PC-3 (cell line): Measurements from ENCODE around the gene NCOA7. TPM values are rescaled to one million over a fixed set of nuclear protein-coding genes. Genes with fewer than 3 reads are reported as not detected.
"Not testable (repeated sequence)": the region's sequence is repeated elsewhere in the genome, so short reads cannot be mapped to it uniquely, and the experiment has no call there.

Experiments used
- ATAC-seq: fragments of 200-7000 bp; cut with Tn5 transposase; 2 replicates; pipeline ENCODE4 v1.9.1; 2020; ENCODE audit warnings: mild to moderate bottlenecking, moderate library complexity
- BruUV-seq: library from RNA; stranded (reverse); fragments of 400-500 nt; replicated peaks from 2 replicates; lab custom pipeline; 2021; lab: Mats Ljungman, UMichigan
- CTCF ChIA-PET: fragments of 300-600 bp; sonication (Branson Sonifier 250); formaldehyde crosslinking; loops from one replicate; lab custom pipeline; 2022; ENCODE audit warnings: antibody characterized with exemption; lab: Charles Lee
- POLR2A ChIA-PET: fragments of 300-600 bp; sonication (Branson Sonifier 250); formaldehyde crosslinking; loops from one replicate; lab custom pipeline; 2022; ENCODE audit warnings: antibody characterized with exemption; ENCODE audit not compliant: unreplicated experiment; lab: Charles Lee
- DNase-seq: peaks from one replicate; pipeline ENCODE4 v3.0.0-alpha.2; 2015
- H2AFZ ChIP-seq: fragments of 300-600 bp; sonication (generic); 2 replicates; pipeline ENCODE4 v1.6.0; 2016; ENCODE audit warnings: antibody characterized with exemption, low read length
- H3F3A ChIP-seq: fragments of 300-600 bp; sonication (generic); one replicate; pipeline ENCODE4 v1.6.0; 2017; ENCODE audit warnings: antibody characterized with exemption, low read length, control low read depth, mild to moderate bottlenecking; ENCODE audit not compliant: unreplicated experiment
- H3K27ac ChIP-seq: fragments of 300-600 bp; sonication (generic); 2 replicates; pipeline ENCODE4 v1.5.1; 2016; ENCODE audit warnings: mild to moderate bottlenecking, low read length
- H3K27me3 ChIP-seq: fragments of 300-600 bp; sonication (generic); 2 replicates; pipeline ENCODE4 v1.6.1; 2016; ENCODE audit warnings: low read length, mixed read lengths
- H3K36me3 ChIP-seq: fragments of 300-600 bp; sonication (generic); 2 replicates; pipeline ENCODE4 v1.6.1; 2016; ENCODE audit warnings: low read depth, mixed run types, low read length, mixed read lengths
- H3K4me1 ChIP-seq: fragments of 300-600 bp; sonication (generic); 2 replicates; pipeline ENCODE4 v1.5.1; 2016; ENCODE audit warnings: low read length; ENCODE audit not compliant: insufficient read depth
- H3K4me2 ChIP-seq: fragments of 300-600 bp; sonication (generic); 2 replicates; pipeline ENCODE4 v1.6.0; 2016; ENCODE audit warnings: low read length
- H3K4me3 ChIP-seq: fragments of 300-600 bp; sonication (generic); 2 replicates; pipeline ENCODE4 v1.5.1; 2016; ENCODE audit warnings: mild to moderate bottlenecking, low read length, mixed read lengths
- H3K79me2 ChIP-seq: fragments of 300-600 bp; sonication (generic); 2 replicates; pipeline ENCODE4 v1.6.1; 2017; ENCODE audit warnings: low read length, mixed read lengths
- H3K9ac ChIP-seq: fragments of 300-600 bp; sonication (generic); 2 replicates; pipeline ENCODE4 v1.6.0; 2016; ENCODE audit warnings: mild to moderate bottlenecking, low read length
- H3K9me2 ChIP-seq: fragments of 300-600 bp; sonication (generic); replicated peaks from 2 replicates; pipeline ENCODE4 v1.6.1; 2016; ENCODE audit warnings: mixed run types, low read length, mixed read lengths
- H3K9me3 ChIP-seq: fragments of 300-600 bp; sonication (generic); 2 replicates; pipeline ENCODE4 v1.6.1; 2016; ENCODE audit warnings: low read length, mixed read lengths
- H4K20me1 ChIP-seq: fragments of 300-600 bp; sonication (generic); 2 replicates; pipeline ENCODE4 v1.6.1; 2016; ENCODE audit warnings: low read length, mixed read lengths
- CTCF ChIP-seq: fragments of 300-600 bp; sonication (generic); conservative IDR thresholded peaks from 2 replicates; pipeline ENCODE4 v1.5.1; 2017; ENCODE audit warnings: antibody characterized with exemption, low read depth, mild to moderate bottlenecking, low read length
- EZH2 ChIP-seq: fragments of 300-600 bp; sonication (generic); IDR thresholded peaks from one replicate; pipeline ENCODE4 v1.6.1; 2017; ENCODE audit warnings: antibody characterized with exemption, mild to moderate bottlenecking, low read length; ENCODE audit not compliant: unreplicated experiment
- EZH2phosphoT487 ChIP-seq: fragments of 300-600 bp; sonication (generic); IDR thresholded peaks from 2 replicates; pipeline ENCODE4 v1.6.1; 2018; ENCODE audit warnings: mild to moderate bottlenecking, antibody characterized with exemption, low read length, borderline replicate concordance
- intact Hi-C: fragments of 100-400 bp; cut with micrococcal nuclease; formaldehyde crosslinking; loops from 2 replicates; pipeline ENCODE4 v1.9.0; 2023
- total RNA-seq: library from RNA; depleted of rRNA; stranded (reverse); fragments of >200 nt; gene quantifications from 2 replicates; pipeline ENCODE4 v1.2.3, GENCODE V29; 2014

NCOA7 gene
- total RNA-seq, 1 experiment from 2014 or later = 13.4 TPM

GRCh38 chr6:125846292-125847024 is 55.7 kb downstream of the NCOA7 start:
- no peak overlapping the region for H3K9ac ChIP-seq
- no peak for ATAC-seq
- H3K79me2 ChIP-seq = no peaks in the 10 kb centered on the region
- no peaks in the 10 kb centered on the region for H3K9me3 ChIP-seq
- no peak overlapping the region for H3K27ac ChIP-seq
- CTCF ChIA-PET = no interaction called here
- POLR2A ChIA-PET = no interaction called here
- no peak for DNase-seq
- no peaks in the 10 kb centered on the region for H3F3A ChIP-seq
- TF ChIP-seq CTCF = no peak
- TF ChIP-seq EZH2 = no peak
- TF ChIP-seq EZH2phosphoT487 = no peak
- H3K27me3 ChIP-seq = no peaks in the 10 kb centered on the region
- H3K4me1 ChIP-seq = no peaks in the 10 kb centered on the region
- no TSS peak for BruUV-seq
- no peaks in the 10 kb centered on the region for H3K9me2 ChIP-seq
- intact Hi-C loops = no loop called here
- H4K20me1 ChIP-seq = no peaks in the 10 kb centered on the region
- no peak overlapping the region for H2AFZ ChIP-seq
- H3K4me3 ChIP-seq = no peak overlapping the region
- H3K4me2 ChIP-seq = no peak overlapping the region
- H3K36me3 ChIP-seq = no peaks in the 10 kb centered on the region

GRCh38 chr6:125848286-125848685 is 57.5 kb downstream of the NCOA7 start:
- POLR2A ChIA-PET, H3F3A ChIP-seq, H3K9me3 ChIP-seq, H3K27me3 ChIP-seq, H3K9me2 ChIP-seq, H3K9ac ChIP-seq, intact Hi-C loops, H3K4me1 ChIP-seq, H2AFZ ChIP-seq, H4K20me1 ChIP-seq, DNase-seq, H3K36me3 ChIP-seq, CTCF ChIA-PET, H3K4me2 ChIP-seq, H3K79me2 ChIP-seq, H3K4me3 ChIP-seq, H3K27ac ChIP-seq, BruUV-seq, ATAC-seq: not testable (repeated sequence)

GRCh38 chr6:125850361-125850760 is 59.6 kb downstream of the NCOA7 start:
- no TSS peak for BruUV-seq
- intact Hi-C loops = no loop called here
- TF ChIP-seq CTCF (no peak), EZH2phosphoT487 (no peak), EZH2 (no peak)
- no peak for DNase-seq
- no peaks in the 10 kb centered on the region for H3K36me3 ChIP-seq
- POLR2A ChIA-PET = no interaction called here
- no peak overlapping the region for H3K4me3 ChIP-seq
- no peaks in the 10 kb centered on the region for H3K9me3 ChIP-seq
- H3K4me1 ChIP-seq = no peaks in the 10 kb centered on the region
- H3K9me2 ChIP-seq = no peaks in the 10 kb centered on the region
- H3F3A ChIP-seq = no peaks in the 10 kb centered on the region
- H3K4me2 ChIP-seq = no peak overlapping the region
- H3K9ac ChIP-seq = no peak overlapping the region
- no peak overlapping the region for H2AFZ ChIP-seq
- CTCF ChIA-PET = no interaction called here
- no peak for ATAC-seq
- H4K20me1 ChIP-seq = no peaks in the 10 kb centered on the region
- no peak overlapping the region for H3K27ac ChIP-seq
- no peaks in the 10 kb centered on the region for H3K27me3 ChIP-seq
- H3K79me2 ChIP-seq = no peaks in the 10 kb centered on the region
